Esophagus squamous epithelium (tissue), 5 donors: Measurements from ENCODE around the gene NKAIN4. TPM values are rescaled to one million over a fixed set of nuclear protein-coding genes. Genes with fewer than 3 reads are reported as not detected.

Experiments used
- DNase-seq: peaks from one replicate; lab custom pipeline; 2025; lab: John Stamatoyannopoulos, UW
- H3K27ac ChIP-seq, 4 donors: fragments of 200-600 bp; sonication (generic); one replicate each; pipeline ENCODE4 v1.5.1; 2016 to 2019; ENCODE audit warnings: mild to moderate bottlenecking in 1 of 4
- H3K27me3 ChIP-seq, 4 donors: fragments of 200-600 bp; sonication (generic); 1 replicate in 3 of 4; 2 replicates in 1 of 4; pipeline versions ENCODE4 v1.5.1 to v1.6.0; 2017 to 2021; ENCODE audit warnings: antibody characterized with exemption in 1 of 4
- H3K36me3 ChIP-seq, 3 donors: fragments of 200-600 bp; sonication (generic); one replicate each; pipeline ENCODE4 v1.5.1; 2016 to 2019
- H3K4me1 ChIP-seq, 3 donors: fragments of 200-600 bp; sonication (generic); one replicate each; pipeline ENCODE4 v1.5.1; 2017 to 2019
- H3K4me3 ChIP-seq, 4 donors: fragments of 200-600 bp; sonication (generic); 1 replicate in 3 of 4; 2 replicates in 1 of 4; pipeline ENCODE4 v1.5.1; 2016 to 2019; ENCODE audit warnings: mild to moderate bottlenecking in 2 of 4, moderate library complexity in 1 of 4
- H3K9me3 ChIP-seq, 3 donors: fragments of 200-600 bp; sonication (generic); one replicate each; pipeline ENCODE4 v1.5.1; 2016 to 2019
- POLR2A ChIP-seq, 4 donors: fragments of 450-650 bp; IDR thresholded peaks; one replicate each; pipeline ENCODE4 v1.6.1; 2017; ENCODE audit warnings: antibody characterized with exemption in 4 of 4, mild to moderate bottlenecking in 4 of 4, moderate library complexity in 3 of 4
- WGBS, 2 donors: methylation state at CpG; one replicate each; pipeline ENCODE4 v1.1.5; 2018; 5-methylcytosine and 5-hydroxymethylcytosine counted together
- intact Hi-C: fragments of 100-400 bp; cut with DNase I; formaldehyde crosslinking; loops from one replicate; pipeline ENCODE4 v1.15.0; 2022
- total RNA-seq, 4 donors: library from RNA; depleted of rRNA; stranded (reverse); fragments of >200 nt; gene quantifications; one replicate each; pipeline ENCODE4 v1.1.0, GENCODE V29; 2016
- TF ChIP-seq, protein P1 (sequence below), 6 experiments: fragments of 450-650 bp in 4 of 6; fragments of 200-600 bp in 2 of 6; sonication (generic) in 2 of 6; IDR thresholded peaks; one replicate each; pipeline ENCODE4 v1.5.1; 2016 to 2019; ENCODE audit warnings: antibody characterized with exemption in 6 of 6, mild to moderate bottlenecking in 4 of 6, moderate library complexity in 4 of 6
- donor health status: DM: yes; HTN: yes; CAD: no.

Gene NKAIN4
- total RNA-seq, 4 donors from 2014 or later, result not detected

DNA sequence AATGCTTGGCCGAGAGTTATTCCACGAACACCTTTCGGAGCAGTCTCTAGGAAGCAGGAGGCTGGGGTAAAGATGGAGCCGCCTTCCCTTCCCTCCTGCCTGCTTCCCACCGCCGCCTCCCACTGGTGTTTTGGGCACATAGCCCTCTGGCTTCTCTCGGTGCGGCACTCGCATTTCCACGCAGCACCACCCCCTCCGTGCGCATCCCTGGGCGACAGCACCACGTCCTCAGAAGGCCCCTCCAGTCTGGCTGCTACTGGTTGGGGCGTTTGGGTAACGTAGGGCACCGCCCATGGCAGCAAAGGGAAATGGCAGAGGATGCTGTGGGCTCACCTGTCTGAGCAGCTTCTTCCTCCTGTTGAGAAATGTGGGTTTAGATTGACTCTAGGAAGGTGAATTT, 41.2 kb upstream of the NKAIN4 start:
- H3K4me3 ChIP-seq, result no peak overlapping the region
- H3K36me3 ChIP-seq, result no peaks in the 10 kb centered on the region
- 11% methylated on average over 10 of the region's 17 CpGs; no CpG with 5 or more reads in 1 of the 2 donors for WGBS, 2 donors
- no peak overlapping the region for H3K27ac ChIP-seq
- peaks cover 0 to 92% (median 11%) of the 10 kb centered on the region in 4 donors for H3K27me3 ChIP-seq
- TF ChIP-seq, protein P1, sequence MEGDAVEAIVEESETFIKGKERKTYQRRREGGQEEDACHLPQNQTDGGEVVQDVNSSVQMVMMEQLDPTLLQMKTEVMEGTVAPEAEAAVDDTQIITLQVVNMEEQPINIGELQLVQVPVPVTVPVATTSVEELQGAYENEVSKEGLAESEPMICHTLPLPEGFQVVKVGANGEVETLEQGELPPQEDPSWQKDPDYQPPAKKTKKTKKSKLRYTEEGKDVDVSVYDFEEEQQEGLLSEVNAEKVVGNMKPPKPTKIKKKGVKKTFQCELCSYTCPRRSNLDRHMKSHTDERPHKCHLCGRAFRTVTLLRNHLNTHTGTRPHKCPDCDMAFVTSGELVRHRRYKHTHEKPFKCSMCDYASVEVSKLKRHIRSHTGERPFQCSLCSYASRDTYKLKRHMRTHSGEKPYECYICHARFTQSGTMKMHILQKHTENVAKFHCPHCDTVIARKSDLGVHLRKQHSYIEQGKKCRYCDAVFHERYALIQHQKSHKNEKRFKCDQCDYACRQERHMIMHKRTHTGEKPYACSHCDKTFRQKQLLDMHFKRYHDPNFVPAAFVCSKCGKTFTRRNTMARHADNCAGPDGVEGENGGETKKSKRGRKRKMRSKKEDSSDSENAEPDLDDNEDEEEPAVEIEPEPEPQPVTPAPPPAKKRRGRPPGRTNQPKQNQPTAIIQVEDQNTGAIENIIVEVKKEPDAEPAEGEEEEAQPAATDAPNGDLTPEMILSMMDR (IDR thresholded peaks at IDR 0.05), result no peak
- no peak for TF ChIP-seq POLR2A (IDR thresholded peaks at IDR 0.05)
- no peaks in the 10 kb centered on the region for H3K9me3 ChIP-seq
- peaks cover 0 to 9% (median 0%) of the 10 kb centered on the region in 3 donors for H3K4me1 ChIP-seq
- intact Hi-C loops, result no loop called here
- no peak for DNase-seq

DNA sequence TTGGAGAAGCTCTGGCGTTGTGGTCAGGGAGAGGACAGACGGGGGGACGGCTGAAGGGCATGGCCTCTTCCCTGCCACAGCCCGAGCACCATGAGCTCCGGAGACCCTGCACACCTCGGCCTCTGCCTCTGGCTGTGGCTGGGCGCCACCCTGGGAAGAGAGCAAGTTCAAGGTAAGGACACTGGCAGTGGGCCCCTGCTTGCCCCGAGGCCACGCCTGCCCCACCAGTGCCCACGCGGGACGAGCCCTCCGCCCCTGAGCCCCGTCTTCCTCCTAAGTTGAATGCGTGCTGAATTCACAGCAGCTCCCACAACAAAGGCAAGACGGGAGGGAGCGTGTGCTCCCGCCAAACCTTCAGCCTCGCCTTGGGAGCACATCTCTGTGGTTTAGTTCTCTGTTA, 40.8 kb upstream of the NKAIN4 start:
- no peak for DNase-seq
- Histone ChIP-seq H3K9me3 (no peaks in the 10 kb centered on the region), H3K36me3 (no peaks in the 10 kb centered on the region), H3K27me3 (peaks cover 0 to 88% (median 11%) of the 10 kb centered on the region in 4 donors), H3K4me3 (no peak overlapping the region), H3K4me1 (peaks cover 0 to 9% (median 0%) of the 10 kb centered on the region in 3 donors), H3K27ac (no peak overlapping the region)
- intact Hi-C loops, result no loop called here
- 20% methylated on average over 2 of the region's 19 CpGs; no CpG with 5 or more reads in 1 of the 2 donors for WGBS, 2 donors
- TF ChIP-seq POLR2A (IDR thresholded peaks at IDR 0.05), result no peak
- TF ChIP-seq, protein P1 (IDR thresholded peaks at IDR 0.05), result no peak

DNA sequence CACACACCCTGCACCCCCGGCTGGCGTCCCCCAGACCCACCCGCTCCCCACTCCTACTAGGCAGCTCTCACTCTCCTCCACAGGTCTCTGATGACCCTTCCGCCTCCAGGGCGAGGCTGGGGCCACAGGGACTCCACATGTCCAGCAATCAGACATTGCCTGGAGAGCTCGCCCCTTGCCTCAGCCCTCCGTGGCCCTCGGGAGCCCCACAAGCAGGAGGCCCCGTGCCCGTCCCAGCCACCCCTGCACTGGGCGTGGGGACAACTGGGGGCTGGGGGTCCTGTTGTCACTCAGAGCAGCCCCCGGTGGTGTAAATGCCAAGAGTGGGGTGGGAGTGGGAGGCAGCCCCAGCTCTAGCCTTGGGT, 40.3 kb upstream of the NKAIN4 start:
- H3K27ac ChIP-seq, result no peak overlapping the region
- peaks cover 0 to 83% (median 11%) of the 10 kb centered on the region in 4 donors for H3K27me3 ChIP-seq
- TF ChIP-seq, protein P1 (IDR thresholded peaks at IDR 0.05), result no peak
- no peak for TF ChIP-seq POLR2A (IDR thresholded peaks at IDR 0.05)
- no peaks in the 10 kb centered on the region for H3K36me3 ChIP-seq
- H3K4me3 ChIP-seq, result no peak overlapping the region
- WGBS, 2 donors, result no CpG with 5 or more reads among the region's 12 CpGs
- peaks cover 0 to 9% (median 0%) of the 10 kb centered on the region in 3 donors for H3K4me1 ChIP-seq
- no peaks in the 10 kb centered on the region for H3K9me3 ChIP-seq
- intact Hi-C loops, result no loop called here
- DNase-seq, result no peak

DNA sequence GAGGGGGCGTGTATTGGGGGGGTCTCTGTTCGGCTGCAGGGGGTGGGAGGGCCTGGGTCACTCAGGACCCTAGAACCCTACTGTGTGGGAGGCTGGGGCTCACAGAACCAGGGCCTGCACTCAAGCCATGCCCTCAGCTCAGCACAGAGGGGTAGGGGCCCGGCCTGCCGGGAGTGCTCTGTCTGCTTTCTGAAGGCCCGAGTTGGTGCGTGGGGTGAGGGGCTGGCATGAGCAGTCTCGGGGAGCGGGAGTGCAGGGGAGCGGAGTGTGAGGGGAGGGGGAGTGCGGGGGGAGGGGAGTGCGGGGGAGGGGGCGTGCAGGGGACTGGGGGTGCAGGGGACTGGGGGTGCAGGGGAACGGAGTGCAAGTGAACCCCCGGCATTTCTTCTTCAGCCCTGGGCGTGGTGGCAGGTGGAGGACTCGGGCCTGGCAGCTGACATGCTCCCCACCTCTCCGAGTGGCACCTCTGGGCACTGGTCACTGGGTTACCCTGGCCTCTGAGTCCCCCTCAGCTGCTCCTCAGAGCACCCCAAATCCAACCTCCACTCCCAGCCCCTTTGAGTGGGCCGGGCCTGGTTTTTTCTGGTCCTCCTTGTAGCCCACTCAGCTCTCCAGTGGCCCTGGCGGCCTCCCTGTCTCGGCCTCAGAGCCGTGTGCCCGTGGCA, 39.7 kb upstream of the NKAIN4 start:
- WGBS, 2 donors, result 48 to 80% methylated on average over 1 to 6 of the region's 22 CpGs
- Histone ChIP-seq H3K27me3 (peaks cover 0 to 78% (median 11%) of the 10 kb centered on the region in 4 donors), H3K4me3 (no peak overlapping the region), H3K9me3 (no peaks in the 10 kb centered on the region), H3K27ac (no peak overlapping the region), H3K36me3 (peaks cover 0 to 4% (median 0%) of the 10 kb centered on the region in 3 donors), H3K4me1 (peaks cover 0 to 9% (median 0%) of the 10 kb centered on the region in 3 donors)
- no peak for DNase-seq
- TF ChIP-seq, protein P1 (IDR thresholded peaks at IDR 0.05), result no peak
- no peak for TF ChIP-seq POLR2A (IDR thresholded peaks at IDR 0.05)
- intact Hi-C loops, result no loop called here

DNA sequence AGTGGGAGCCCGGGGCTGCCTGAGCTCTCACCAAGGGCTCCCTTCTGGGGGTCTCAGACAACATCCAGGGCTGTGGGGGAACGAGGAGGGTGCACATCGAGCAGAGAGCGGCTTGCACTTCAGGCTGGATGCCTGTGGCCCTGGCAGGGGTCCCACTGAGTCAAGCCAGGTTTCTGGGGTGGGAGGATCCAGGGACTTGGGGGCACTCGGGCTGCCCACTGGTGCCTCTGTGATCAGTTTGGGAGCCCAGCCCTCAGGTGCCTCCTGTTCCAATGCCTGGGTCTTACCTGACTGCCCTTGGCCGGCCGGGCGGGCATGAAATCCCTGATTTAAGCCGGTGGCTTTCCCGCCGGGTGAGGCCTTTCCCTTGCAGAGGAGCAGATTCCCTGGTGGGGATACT, 39.2 kb upstream of the NKAIN4 start:
- intact Hi-C loops, result no loop called here
- no peak overlapping the region for H3K27ac ChIP-seq
- H3K36me3 ChIP-seq, result peaks cover 0 to 9% (median 5%) of the 10 kb centered on the region in 3 donors
- no peak for DNase-seq
- 44% methylated on average over 3 of the region's 11 CpGs; no CpG with 5 or more reads in 1 of the 2 donors for WGBS, 2 donors
- H3K4me1 ChIP-seq, result peaks cover 0 to 9% (median 0%) of the 10 kb centered on the region in 3 donors
- no peaks in the 10 kb centered on the region for H3K9me3 ChIP-seq
- TF ChIP-seq POLR2A (IDR thresholded peaks at IDR 0.05), result no peak
- TF ChIP-seq, protein P1 (IDR thresholded peaks at IDR 0.05), result no peak
- no peak overlapping the region for H3K4me3 ChIP-seq
- H3K27me3 ChIP-seq, result peaks cover 0 to 72% (median 11%) of the 10 kb centered on the region in 4 donors
